Nephron (organoid): Measurements from ENCODE around the gene CRYGB.
"Not testable (repeated sequence)": the region's sequence is repeated elsewhere in the genome, so short reads cannot be mapped to it uniquely, and the experiment has no call there.

ENCODE experiments used
- H3K27ac Mint-ChIP-seq, 3 experiments: 2 replicates each; pipeline ENCODE4 v1.8.0; 2020; ENCODE audit warnings: mixed read lengths in 3 of 3, mild to moderate bottlenecking in 2 of 3, moderate library complexity in 1 of 3
- H3K27me3 Mint-ChIP-seq: 2 replicates; pipeline ENCODE4 v1.8.0; 2021; ENCODE audit warnings: low read depth, mild to moderate bottlenecking, moderate library complexity, mixed read lengths
- H3K36me3 Mint-ChIP-seq: 2 replicates; pipeline ENCODE4 v1.8.0; 2020; ENCODE audit warnings: low read depth, mixed read lengths
- H3K4me1 Mint-ChIP-seq: 2 replicates; pipeline ENCODE4 v1.8.0; 2020; ENCODE audit warnings: mixed read lengths
- H3K4me3 Mint-ChIP-seq, 3 experiments: 2 replicates each; pipeline ENCODE4 v1.8.0; 2020; ENCODE audit warnings: mild to moderate bottlenecking in 3 of 3, mixed read lengths in 3 of 3, moderate library complexity in 2 of 3
- H3K9me3 Mint-ChIP-seq: 2 replicates; pipeline ENCODE4 v1.8.0; 2020; ENCODE audit warnings: mixed read lengths
- TF ChIP-seq, protein P1 (sequence below), 3 experiments: fragments of 200-600 bp; sonication (generic); IDR thresholded peaks; one replicate each; pipeline ENCODE4 v1.5.0; 2021; ENCODE audit warnings: antibody characterized with exemption in 3 of 3; ENCODE audit not compliant: unreplicated experiment in 3 of 3

The CRYGB gene

DNA sequence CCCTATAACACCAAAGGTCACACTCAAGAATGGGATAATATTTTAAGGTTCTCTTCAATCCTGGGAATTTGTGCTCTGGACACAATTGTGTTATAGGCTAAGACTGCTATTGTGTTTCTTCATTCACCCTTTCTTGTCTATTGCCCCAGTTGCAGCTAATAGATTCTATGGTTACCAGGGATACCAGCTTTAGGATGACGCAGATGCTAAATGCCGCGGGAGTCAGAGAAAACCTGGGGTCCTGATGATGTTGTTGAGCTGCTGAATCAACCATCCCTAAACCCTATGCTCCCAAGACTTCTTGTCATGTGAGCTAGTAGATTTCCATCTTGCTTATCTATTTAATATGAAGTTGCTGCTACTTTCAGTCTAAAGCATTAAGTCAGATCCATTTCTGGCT lies 27.0 kb downstream of the CRYGB start:
- no peaks in the 10 kb centered on the region for H3K9me3 Mint-ChIP-seq
- H3K27me3 Mint-ChIP-seq, result peaks cover 3% of the 10 kb centered on the region
- no peak overlapping the region for H3K4me3 Mint-ChIP-seq
- H3K4me1 Mint-ChIP-seq, result no peaks in the 10 kb centered on the region
- H3K36me3 Mint-ChIP-seq, result no peaks in the 10 kb centered on the region
- TF ChIP-seq, protein P1, sequence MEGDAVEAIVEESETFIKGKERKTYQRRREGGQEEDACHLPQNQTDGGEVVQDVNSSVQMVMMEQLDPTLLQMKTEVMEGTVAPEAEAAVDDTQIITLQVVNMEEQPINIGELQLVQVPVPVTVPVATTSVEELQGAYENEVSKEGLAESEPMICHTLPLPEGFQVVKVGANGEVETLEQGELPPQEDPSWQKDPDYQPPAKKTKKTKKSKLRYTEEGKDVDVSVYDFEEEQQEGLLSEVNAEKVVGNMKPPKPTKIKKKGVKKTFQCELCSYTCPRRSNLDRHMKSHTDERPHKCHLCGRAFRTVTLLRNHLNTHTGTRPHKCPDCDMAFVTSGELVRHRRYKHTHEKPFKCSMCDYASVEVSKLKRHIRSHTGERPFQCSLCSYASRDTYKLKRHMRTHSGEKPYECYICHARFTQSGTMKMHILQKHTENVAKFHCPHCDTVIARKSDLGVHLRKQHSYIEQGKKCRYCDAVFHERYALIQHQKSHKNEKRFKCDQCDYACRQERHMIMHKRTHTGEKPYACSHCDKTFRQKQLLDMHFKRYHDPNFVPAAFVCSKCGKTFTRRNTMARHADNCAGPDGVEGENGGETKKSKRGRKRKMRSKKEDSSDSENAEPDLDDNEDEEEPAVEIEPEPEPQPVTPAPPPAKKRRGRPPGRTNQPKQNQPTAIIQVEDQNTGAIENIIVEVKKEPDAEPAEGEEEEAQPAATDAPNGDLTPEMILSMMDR (IDR thresholded peaks at IDR 0.05; ENCODE audit: unreplicated experiment in 3 of 3), result no peak
- no peak overlapping the region for H3K27ac Mint-ChIP-seq

DNA sequence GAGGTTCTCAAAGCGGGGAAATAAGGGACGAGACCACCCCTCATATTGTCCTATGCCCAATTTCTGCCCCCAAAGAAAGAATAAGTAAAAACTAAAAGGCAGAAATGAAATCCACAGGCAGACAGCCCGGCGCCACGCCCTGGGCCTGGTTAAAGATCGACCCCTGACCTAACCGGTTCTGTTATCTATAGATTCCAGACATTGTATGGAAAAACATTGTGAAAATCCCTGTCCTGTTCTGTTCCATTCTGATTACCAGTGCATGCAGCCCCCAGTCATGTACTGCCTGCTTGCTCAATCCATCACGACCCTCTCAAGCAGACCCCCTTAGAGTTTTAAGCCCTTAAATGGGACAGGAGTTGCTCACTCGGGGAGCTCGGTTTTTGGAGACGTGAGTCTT lies 28.6 kb downstream of the CRYGB start:
- peaks cover 12% of the 10 kb centered on the region for H3K27me3 Mint-ChIP-seq
- not testable (repeated sequence) for H3K4me3 Mint-ChIP-seq, H3K4me1 Mint-ChIP-seq, H3K36me3 Mint-ChIP-seq, H3K9me3 Mint-ChIP-seq, H3K27ac Mint-ChIP-seq

DNA sequence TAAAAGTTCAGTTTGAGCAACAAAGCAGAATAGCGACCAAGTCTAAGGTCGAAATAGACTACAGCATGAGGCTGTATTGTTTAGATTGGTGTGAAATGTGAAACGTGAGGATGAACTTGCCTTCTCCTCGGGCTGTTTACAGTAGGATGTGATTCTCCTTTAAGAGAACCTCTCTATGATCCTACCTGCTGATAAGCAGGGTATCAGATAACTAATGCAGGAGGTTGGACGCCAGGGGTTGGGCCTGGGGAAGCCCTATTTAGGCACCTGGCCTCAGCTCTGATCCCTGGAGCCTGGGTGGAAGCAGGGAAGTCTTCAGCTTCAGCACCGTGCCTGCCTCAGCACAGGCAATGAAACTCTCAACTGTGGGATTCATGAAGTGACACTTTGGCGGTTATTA lies 33.0 kb downstream of the CRYGB start:
- H3K4me1 Mint-ChIP-seq, result peaks cover 8% of the 10 kb centered on the region
- H3K27me3 Mint-ChIP-seq, result peaks cover 16% of the 10 kb centered on the region
- H3K4me3 Mint-ChIP-seq, result peak overlapping the region; percentile 52 to 62 (median 56)
- no peaks in the 10 kb centered on the region for H3K36me3 Mint-ChIP-seq
- no peaks in the 10 kb centered on the region for H3K9me3 Mint-ChIP-seq
- TF ChIP-seq, protein P1 (IDR thresholded peaks at IDR 0.05; ENCODE audit: unreplicated experiment in 3 of 3), result no peak
- no peak overlapping the region for H3K27ac Mint-ChIP-seq

DNA sequence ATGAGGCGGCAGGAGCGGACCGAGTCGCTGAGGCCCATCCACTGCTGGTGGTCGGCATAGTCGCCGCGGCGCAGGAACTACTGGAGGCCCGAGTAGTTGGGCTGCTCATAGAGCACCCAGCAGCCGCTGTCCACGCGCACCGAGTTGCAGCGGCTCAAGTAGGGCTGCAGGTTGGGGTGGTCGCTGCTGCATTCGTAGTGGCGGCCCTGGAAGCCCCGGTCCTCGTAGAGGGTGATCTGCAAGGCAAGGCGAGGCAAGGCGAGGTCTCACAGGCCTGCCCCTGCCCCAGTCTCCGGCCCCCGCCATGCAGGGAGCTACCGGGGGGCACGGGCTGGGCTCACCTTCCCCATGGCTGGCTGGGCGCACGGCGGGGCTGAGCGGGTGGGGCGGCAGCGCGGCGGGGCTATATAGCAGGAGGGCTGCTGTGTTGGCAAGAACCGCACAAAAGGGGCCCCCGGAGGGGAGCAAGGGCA lies 33.6 kb downstream of the CRYGB start:
- H3K4me1 Mint-ChIP-seq, H3K9me3 Mint-ChIP-seq, H3K27ac Mint-ChIP-seq, H3K36me3 Mint-ChIP-seq: not testable (repeated sequence)
- H3K27me3 Mint-ChIP-seq, result peaks cover 16% of the 10 kb centered on the region
- peak overlapping the region; percentile 56 to 66 (median 62) for H3K4me3 Mint-ChIP-seq

DNA sequence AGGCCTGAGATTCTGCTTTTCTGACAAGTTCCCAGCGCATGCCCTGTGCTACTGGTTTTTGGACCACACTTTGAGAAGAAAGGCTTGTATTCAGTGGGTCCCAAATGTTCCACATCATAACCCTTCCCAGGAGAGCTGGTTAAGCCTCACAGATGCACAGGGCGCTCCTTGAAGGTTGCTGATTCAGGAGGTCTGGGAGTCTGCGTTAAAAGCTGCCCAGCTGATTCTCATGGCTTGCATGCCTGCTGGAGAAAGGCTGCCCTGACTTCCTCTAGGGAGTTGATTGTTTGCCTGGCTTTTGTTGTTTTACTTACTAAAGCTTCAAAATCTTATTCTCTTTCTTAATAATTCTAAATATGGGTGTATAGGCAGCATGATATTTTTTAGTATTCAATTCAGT lies 42.3 kb downstream of the CRYGB start:
- no peak overlapping the region for H3K4me3 Mint-ChIP-seq
- no peaks in the 10 kb centered on the region for H3K36me3 Mint-ChIP-seq
- H3K4me1 Mint-ChIP-seq, result peaks cover 23% of the 10 kb centered on the region
- no peak overlapping the region for H3K27ac Mint-ChIP-seq
- no peaks in the 10 kb centered on the region for H3K9me3 Mint-ChIP-seq
- H3K27me3 Mint-ChIP-seq, result no peaks in the 10 kb centered on the region
- TF ChIP-seq, protein P1 (IDR thresholded peaks at IDR 0.05; ENCODE audit: unreplicated experiment in 3 of 3), result no peak

DNA sequence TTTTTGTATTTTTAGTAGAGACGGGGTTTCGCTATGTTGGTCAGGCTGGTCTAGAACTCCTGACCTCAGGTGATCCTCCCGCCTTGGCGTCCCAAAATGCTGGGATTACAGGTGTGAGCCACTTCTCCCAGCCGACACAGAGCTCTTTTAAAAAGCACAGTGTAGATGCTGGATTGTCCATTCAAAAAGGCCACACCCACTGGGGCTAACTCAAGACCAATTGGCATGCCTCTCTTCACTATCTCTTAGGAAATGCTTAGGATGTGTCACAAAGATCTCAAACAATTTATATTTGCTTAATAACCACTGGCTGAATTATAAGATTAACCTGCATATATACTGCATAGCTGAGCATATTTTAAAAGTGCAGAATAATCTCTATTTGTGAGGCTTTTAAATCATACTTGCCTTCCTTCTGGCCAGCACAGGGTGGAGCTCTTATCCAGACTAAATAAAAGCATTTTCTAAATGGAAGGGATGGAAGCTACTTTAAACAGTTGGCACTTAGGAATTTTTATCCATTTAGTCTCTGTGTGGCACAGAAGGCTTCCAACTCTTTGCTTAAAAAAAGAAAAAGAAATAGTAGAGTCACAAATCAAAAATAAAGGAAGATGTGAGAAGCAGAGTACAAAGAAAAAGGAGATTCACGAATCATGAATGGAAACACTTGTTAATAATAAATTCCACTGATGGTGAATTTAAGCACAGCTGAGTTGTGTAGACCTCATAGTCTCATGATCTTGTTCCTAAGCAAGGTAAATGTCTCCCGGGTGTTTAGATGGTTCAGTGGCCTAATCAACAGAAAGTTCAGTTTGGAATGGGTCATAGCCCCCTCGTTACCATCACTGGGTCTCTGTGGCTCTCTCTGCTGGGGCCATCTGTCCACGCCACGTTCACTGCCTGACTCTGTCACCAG lies 44.0 kb downstream of the CRYGB start:
- TF ChIP-seq, protein P1 (IDR thresholded peaks at IDR 0.05; ENCODE audit: unreplicated experiment in 3 of 3), result peak; percentile 48 to 61 (median 58)
- Mint-ChIP-seq H3K4me3 (no peak overlapping the region), H3K9me3 (no peaks in the 10 kb centered on the region), H3K27me3 (peaks cover 3% of the 10 kb centered on the region), H3K36me3 (no peaks in the 10 kb centered on the region), H3K27ac (peak overlapping the region in 1 of 3 experiments; percentile 1), H3K4me1 (peaks cover 35% of the 10 kb centered on the region)
